Occipital lobe (tissue), 2 donors: ENCODE results near the gene CTSC. TPM values are rescaled to one million over a fixed set of nuclear protein-coding genes. Genes with fewer than 3 reads are reported as not detected.

ENCODE experiments used
- DNase-seq: peaks from one replicate; lab custom pipeline; 2025; lab: John Stamatoyannopoulos, UW
- total RNA-seq: library from RNA; depleted of rRNA; stranded (reverse); fragments of >200 nt; gene quantifications from one replicate; pipeline ENCODE4 v1.2.3, GENCODE V29; 2014

Gene CTSC
- total RNA-seq, 1 donor from 2014 or later, result 13.9 TPM

DNA sequence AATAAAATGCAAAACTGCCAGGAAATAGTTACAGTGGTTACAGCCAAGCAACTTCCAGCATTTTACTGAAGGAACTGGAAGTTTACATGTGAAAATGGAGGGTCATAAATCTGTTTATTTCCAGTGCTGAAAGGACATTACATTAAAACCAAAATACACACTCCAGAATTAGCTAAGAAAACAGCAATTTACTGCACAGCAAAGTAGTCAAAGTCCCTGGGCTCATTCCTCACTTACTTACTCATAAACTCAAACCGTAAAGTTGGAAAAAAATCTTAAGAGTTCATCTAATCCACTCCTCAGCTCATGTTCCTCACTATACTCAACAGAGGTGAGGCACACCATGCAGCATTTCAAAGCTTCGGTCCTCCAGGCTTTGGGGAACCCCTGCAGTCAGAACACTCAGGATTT is 17.4 kb downstream of the CTSC start:
- DNase-seq, result no peak

DNA sequence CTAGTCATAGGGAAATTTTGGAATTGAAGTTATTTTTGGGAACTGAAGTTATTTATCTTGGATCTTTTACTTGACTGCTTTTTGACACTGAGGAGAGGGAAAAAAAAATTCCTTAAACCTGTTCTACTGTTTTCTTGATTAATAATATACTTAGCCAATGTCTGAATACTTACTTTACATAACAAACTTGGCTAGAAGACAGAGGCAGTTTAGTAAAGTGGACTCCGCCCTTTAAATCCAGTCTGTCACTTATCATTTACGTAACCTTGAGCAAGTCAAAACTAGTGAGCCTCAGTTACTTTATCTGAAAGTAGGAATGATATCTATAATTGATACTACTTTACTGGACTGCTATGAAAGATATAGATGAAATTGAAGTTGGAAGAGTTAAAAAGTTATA is 19.5 kb downstream of the CTSC start:
- no peak for DNase-seq

GRCh38 chr11:88317536-88317935 is 20.0 kb downstream of the CTSC start:
- no peak for DNase-seq

- no peak for DNase-seq
These were observed 21.5 kb downstream of the CTSC start for GRCh38 chr11:88315981-88316441.

DNA sequence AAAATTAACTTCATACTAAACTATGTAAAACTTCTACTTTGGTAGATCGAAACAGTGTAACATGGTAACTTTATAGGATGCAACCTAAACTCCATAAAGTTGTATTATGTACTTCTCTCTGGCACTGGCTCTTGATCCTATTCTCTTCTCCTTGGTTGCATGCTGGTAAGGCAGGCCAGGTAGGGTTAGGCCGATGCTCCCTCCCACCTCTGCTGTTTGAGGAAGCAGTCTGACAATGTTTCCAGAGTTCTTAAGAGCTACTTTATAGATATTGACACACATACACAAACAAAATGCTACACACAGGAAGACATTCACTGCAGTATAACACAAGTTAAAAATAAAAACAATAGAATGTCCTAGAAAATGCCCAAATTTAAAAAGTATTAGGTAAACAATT is 22.5 kb downstream of the CTSC start:
- no peak for DNase-seq

DNA sequence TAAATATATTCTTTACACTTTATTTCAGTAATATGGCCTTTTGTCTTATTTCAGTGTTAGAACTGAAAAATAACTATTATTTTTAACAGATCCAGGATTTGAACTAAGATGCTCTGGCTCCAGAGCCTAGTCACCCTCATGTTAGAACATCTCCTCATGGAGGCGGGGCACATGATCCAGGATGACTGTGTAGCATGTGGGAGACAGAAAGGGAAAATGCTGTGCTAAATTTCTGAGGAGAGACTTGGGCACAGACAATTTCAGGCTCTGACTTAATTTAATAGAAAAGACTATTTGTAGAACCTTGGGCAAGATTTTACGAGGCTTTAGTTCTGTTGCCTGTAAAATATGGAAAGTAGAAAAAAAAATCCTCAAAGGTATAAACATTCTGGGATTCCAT is 24.1 kb downstream of the CTSC start:
- no peak for DNase-seq

GRCh38 chr11:88312628-88313027 is 24.9 kb downstream of the CTSC start:
- no peak for DNase-seq

DNA sequence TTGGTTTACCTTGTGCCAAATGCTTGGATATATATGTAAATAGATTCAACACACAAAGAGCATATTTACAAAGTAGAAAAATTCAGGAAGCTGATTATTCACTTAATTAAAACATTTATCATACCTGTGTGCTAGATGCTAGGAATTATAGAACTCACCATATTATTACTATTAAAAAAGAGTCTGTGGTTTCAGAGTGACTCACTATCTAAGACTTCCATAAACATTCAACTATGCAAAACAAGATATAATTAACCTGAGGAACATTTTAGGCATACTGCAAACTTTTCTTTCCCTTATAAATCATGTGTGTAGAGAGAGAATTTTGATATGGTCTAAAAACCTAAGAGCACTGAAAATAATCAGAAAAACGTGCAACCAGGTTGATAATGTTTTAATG is 27.3 kb downstream of the CTSC start:
- DNase-seq, result no peak

- DNase-seq, result no peak
These were observed 29.0 kb downstream of the CTSC start for GRCh38 chr11:88308576-88308975.

- no peak for DNase-seq
These were observed 29.6 kb downstream of the CTSC start for GRCh38 chr11:88307749-88308425.

DNA sequence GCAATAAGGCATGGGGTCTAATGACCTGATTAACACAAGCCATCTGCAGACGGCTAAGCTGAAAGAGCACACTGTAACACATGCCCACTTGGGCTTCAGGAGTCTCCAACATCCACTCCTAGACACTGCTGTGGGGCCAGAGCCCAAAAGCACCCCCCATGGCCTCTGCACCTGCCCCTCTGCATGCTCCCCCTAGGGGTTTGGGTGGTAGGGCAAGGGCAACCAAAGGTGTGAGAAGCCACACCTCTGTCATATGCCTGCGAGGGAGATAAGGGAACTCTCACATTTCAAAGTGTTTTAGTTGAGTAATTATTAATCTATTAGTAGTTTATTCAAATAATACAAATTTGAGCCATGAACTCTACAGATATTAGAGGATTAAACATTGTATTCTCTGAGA is 30.8 kb downstream of the CTSC start:
- no peak for DNase-seq

DNA sequence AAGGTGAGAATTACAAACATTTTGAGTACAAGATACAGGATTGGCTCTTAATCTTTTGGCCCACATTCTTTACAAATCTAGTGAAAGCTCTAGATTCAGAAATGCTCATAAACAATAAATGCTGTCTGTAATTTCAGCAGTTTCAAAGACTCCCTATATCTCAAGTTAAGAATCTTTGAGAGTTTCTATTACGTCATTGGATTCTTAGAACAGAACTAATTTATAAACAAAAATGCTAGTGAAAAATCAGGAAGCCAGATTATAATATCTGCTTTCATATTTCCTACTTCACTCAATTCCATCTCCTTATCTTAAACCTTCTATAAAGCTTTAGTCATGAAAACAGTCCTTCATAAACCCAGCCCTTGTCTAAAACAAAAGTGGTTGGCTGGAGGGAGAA is 32.1 kb downstream of the CTSC start:
- no peak for DNase-seq

DNA sequence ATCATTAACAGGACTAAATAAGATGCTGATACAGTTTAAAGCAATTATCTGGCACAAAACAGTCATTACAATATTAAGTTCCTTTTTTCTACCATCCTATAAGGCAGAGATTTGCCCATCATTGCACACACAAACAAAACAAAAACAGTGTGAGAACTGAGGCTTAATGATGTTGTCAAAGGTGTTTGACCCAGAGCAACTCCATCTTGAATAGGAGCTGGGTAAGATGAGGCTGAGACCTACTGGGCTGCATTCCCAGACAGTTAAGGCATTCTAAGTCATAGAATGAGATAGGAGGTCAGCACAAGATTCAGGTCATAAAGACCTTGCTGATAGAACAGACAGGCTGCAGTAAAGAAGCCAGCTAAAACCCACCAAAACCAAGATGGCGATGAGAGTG is 33.2 kb downstream of the CTSC start:
- DNase-seq, result no peak

- DNase-seq, result no peak
These were observed 34.5 kb downstream of the CTSC start for GRCh38 chr11:88303037-88303436.

DNA sequence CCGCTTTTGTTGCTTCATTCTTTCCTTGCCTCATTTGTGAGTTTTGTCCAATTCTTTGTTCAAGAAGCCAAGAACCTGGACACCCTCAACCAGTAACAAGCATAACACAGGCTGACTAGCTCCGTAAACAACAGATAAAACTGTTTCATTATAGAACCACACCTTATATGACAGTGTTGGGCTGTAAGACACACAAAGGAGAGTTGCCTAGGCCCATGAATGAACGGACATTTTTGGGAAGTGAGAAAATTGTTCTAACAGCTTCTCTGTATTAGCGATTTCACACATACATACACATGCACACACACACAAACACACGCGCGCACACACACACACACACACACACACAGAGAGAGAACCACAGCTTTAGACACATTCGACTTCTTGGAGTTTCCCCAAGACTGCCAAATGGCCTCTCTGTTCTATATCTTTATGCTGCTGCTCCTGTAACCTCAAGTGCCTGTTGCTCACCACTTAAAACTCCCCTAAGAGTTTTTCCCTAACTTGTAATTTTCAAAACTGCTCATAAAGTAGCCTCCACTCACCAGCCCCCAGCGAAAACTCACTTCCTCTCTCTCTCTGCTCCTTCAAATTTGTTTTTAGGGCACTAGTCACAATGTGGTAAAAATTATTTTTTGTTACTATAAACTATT is 35.9 kb downstream of the CTSC start:
- DNase-seq, result no peak

DNA sequence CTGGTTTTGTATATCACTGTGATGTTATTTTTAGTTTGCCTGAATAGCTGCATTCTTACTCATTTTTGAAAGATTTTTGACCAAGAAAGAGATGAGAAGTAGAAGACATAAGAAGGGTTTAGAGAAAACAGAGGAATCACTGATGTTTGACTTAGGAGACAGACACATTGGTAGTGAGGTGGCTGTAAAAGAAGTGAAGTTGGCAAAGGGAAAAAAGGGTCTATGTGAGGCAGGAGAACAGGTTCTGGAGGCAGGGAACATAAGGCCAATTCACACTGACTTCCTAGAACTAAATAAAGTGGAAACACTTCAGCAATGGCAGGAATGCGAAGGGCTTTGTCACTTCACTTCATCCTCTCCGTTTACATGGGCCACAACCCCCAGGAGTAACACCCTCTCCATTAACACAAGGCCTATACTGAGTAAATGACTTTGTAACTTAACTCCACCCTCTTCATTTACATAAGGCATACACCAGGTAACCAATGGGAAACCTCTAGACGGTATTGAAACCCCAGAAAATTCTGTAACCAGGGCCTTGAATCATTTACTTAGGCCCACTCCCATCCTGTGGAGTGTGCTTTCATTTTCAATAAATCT is 36.5 kb downstream of the CTSC start:
- no peak for DNase-seq

DNA sequence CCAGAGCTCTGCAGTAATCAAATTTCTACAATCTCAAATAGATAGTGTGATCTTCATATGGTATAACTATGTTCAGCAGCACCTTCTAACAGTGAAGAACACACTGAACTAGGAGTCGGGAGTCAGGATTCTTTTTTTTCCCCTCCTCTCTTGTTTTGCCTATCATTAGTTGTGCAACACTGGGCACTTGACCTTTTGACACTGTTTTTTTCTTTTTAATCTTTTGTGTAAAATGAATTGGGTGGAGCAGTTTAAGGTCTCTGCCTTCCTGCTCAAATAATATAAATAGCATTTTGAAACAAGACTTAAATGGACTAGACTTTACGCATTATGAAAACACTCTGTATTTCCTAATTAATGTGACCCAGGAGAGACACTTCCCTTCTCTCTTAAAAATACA is 39.7 kb downstream of the CTSC start:
- DNase-seq, result no peak

DNA sequence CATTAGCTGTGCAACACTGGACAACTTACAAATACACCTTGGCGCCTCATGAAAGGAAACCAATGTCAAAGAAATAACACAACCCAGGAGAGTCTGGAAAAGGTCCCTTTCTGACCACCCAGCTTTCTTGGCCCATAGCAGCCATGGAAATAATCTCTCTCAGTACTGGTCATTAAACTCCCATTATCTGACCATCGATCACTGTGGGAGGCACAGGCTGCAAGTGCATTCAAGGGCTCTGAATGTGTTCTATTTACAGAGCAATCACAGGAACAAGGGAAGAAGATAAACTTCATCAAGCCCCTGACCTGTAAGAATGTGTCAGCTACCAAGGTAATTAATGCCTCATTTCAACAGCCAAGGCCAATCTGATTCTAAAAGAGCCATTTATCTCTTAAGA is 40.1 kb downstream of the CTSC start:
- DNase-seq, result no peak

GRCh38 chr11:88295028-88295427 is 42.5 kb downstream of the CTSC start:
- no peak for DNase-seq

GRCh38 chr11:88293931-88294330 is 43.6 kb downstream of the CTSC start:
- no peak for DNase-seq

DNA sequence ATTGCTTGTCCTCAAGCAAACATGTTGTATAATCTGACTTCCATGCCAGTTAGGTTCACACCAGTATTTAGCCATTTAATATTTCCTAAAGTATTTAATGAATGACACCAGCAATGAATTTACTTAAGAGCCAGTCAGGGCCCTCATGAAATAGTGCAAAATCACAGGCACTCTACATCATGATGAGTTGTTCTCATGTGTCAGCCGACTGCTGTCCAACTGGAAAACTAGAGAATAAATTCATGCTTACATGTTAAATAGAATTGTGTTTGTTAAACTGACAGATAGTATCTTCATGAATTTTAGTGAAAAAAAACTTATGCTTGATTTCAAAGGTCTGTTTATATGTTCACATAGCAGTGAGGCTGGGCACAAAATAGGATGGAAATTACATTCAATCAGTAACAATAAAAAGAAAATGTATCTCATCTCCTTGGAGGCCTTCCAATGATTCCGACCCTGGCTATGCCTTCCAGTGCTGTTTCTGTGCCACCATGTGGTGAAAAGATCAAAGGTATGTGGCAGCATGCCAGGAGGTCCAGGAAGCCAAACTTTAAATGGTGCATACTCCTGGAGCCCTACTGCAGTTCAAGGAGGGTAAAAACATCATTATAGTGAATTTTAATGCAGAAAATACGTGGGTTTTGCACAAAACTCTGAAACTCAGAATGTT is 45.2 kb downstream of the CTSC start:
- DNase-seq, result no peak

- DNase-seq, result no peak
These were observed 49.0 kb downstream of the CTSC start for GRCh38 chr11:88288560-88288959.
